ENCODE data around the gene MUC4. TPM values are rescaled to one million over a fixed set of nuclear protein-coding genes. Genes with fewer than 3 reads are reported as not detected.

The MUC4 gene
- total and polyA plus RNA-seq, 10 of the 15 experiments (the other 5 are each of a cell fraction or from before 2014, with no cell fraction given), result 0.02 to 0.46 (median 0.27) TPM; not detected in 4

DNA sequence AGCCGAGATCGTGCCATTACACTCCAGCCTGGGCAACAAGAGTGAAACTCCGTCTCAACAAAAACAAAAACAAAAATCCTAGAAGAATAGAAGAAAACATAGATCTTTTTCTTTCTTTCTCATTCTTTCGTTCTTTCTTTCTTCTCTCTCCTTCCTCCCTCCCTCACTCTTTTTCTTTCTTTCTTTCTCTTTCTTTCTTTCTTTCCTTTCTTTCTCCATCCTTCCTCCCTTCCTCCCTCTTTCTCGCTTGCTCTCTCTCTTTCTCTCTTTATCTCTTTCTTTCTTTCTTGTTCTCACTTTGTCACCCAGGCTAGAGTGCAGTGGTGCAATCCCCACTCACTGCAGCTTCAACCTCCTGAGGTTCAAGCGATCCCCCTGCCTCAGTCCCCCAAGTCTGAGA lies 33.8 kb upstream of the MUC4 start:
- RAD21 ChIA-PET (ENCODE audit: unreplicated experiment), result no interaction called here
- in situ Hi-C loops (cut with MboI), result loop anchor here (10.0 kb wide), 1 partner anchor 221 kb away; no protein-coding TSS in a partner anchor
- Histone ChIP-seq H3K4me2 (ENCODE audit: control insufficient read depth, insufficient read depth) (no peak overlapping the region), H3K9me3 (replicated peaks; ENCODE audit: control insufficient read depth, insufficient read depth, low read length) (no peaks in the 10 kb centered on the region), H3K4me3 (no peak overlapping the region), H3K9ac (ENCODE audit: control insufficient read depth, insufficient read depth, low read length) (no peak overlapping the region), H3K4me1 (ENCODE audit: control insufficient read depth, insufficient read depth, low read length) (no peaks in the 10 kb centered on the region), H3K79me2 (ENCODE audit: control insufficient read depth, insufficient read depth, low read length) (no peaks in the 10 kb centered on the region), H3K27ac (ENCODE audit: control insufficient read depth, insufficient read depth) (no peak overlapping the region), H3K36me3 (ENCODE audit: control insufficient read depth in 2 of 2, insufficient read depth in 2 of 2, low read length in 1 of 2) (no peaks in the 10 kb centered on the region), H2AFZ (ENCODE audit: control insufficient read depth, low read depth, low read length) (no peak overlapping the region), H4K20me1 (ENCODE audit: control insufficient read depth, insufficient read depth) (no peaks in the 10 kb centered on the region), H3K27me3 (replicated peaks in 1 of 2; ENCODE audit: control insufficient read depth in 2 of 2, insufficient read depth in 2 of 2, low read length in 1 of 2) (no peaks in the 10 kb centered on the region)
- intact Hi-C loops (cut with micrococcal nuclease; ENCODE audit: unreplicated experiment), result no loop called here
- CTCF ChIA-PET, result no interaction called here
- TF ChIP-seq, protein P1, sequence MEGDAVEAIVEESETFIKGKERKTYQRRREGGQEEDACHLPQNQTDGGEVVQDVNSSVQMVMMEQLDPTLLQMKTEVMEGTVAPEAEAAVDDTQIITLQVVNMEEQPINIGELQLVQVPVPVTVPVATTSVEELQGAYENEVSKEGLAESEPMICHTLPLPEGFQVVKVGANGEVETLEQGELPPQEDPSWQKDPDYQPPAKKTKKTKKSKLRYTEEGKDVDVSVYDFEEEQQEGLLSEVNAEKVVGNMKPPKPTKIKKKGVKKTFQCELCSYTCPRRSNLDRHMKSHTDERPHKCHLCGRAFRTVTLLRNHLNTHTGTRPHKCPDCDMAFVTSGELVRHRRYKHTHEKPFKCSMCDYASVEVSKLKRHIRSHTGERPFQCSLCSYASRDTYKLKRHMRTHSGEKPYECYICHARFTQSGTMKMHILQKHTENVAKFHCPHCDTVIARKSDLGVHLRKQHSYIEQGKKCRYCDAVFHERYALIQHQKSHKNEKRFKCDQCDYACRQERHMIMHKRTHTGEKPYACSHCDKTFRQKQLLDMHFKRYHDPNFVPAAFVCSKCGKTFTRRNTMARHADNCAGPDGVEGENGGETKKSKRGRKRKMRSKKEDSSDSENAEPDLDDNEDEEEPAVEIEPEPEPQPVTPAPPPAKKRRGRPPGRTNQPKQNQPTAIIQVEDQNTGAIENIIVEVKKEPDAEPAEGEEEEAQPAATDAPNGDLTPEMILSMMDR (IDR thresholded peaks at IDR 0.05 in 2 of 3, conservative IDR thresholded peaks at IDR 0.05 in 1 of 3; ENCODE audit: control insufficient read depth in 2 of 3, extremely low read depth in 1 of 3, insufficient read depth in 1 of 3, low read depth in 3 of 3, low read length in 3 of 3), result no peak
- no peak for TF ChIP-seq ZBED1 (IDR thresholded peaks at IDR 0.05; ENCODE audit: borderline replicate concordance)
- TF ChIP-seq, protein P2, sequence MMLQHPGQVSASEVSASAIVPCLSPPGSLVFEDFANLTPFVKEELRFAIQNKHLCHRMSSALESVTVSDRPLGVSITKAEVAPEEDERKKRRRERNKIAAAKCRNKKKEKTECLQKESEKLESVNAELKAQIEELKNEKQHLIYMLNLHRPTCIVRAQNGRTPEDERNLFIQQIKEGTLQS (IDR thresholded peaks at IDR 0.05; ENCODE audit: borderline replicate concordance, extremely low read depth, low read depth, low read length), result no peak
- FAIRE-seq (no peak), ATAC-seq (no peak), DNase-seq (ENCODE audit: low read depth, low spot score) (no peak)
- BruUV-seq (replicated peaks), result no TSS peak
- POLR2A ChIA-PET, result no interaction called here
- SMC1A ChIA-PET (ENCODE audit: uncharacterized antibody, unreplicated experiment), result no interaction called here
- WGBS (ENCODE audit: insufficient coverage, insufficient replicate concordance, low lambda C conversion rate, missing lambda C conversion rate), result 47% methylated on average over 6 of the region's 6 CpGs

DNA sequence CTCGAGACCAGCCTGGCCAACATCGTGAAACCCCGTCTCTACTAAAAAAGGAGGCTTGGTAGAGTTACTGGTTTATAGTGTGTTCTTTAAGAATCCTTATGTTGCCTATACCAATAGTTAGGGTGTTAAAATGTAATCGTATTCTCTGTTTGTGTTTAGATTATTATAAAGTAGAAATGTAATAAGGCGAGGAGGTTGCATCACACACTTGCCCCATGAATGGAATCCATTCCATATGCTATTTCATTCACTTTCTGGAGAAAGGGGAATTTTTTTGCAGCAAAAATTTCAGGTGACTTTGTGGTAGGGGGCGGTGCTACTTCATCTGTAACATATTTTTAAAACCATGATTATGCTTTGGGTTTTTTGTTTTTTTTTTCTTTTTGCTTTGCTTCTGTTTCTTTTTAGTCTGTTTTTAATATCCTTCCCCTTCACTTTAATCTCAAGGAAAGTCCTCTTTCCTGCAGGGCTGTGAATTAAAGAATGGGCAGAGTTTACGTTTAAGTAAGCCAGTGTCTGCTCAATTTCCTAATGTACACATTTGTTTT lies 33.0 kb upstream of the MUC4 start:
- in situ Hi-C loops (cut with MboI) (loop anchor here (10.0 kb wide), 1 partner anchor 220 kb away; no protein-coding TSS in a partner anchor), intact Hi-C loops (cut with micrococcal nuclease; ENCODE audit: unreplicated experiment) (no loop called here)
- no peaks in the 10 kb centered on the region for H4K20me1 ChIP-seq (ENCODE audit: control insufficient read depth, insufficient read depth)
- H3K9ac ChIP-seq (ENCODE audit: control insufficient read depth, insufficient read depth, low read length), result no peak overlapping the region
- no peak overlapping the region for H3K4me3 ChIP-seq
- H3K9me3 ChIP-seq (replicated peaks; ENCODE audit: control insufficient read depth, insufficient read depth, low read length), result no peaks in the 10 kb centered on the region; the same call in 2 of the 3 replicates
- no peak overlapping the region for H3K27ac ChIP-seq (ENCODE audit: control insufficient read depth, insufficient read depth)
- BruUV-seq (replicated peaks), result no TSS peak
- ChIA-PET CTCF (interaction anchor here (1.0 kb wide), 1 partner anchor 15 kb away, joined by 3 read pairs; no protein-coding TSS in a partner anchor), RAD21 (ENCODE audit: unreplicated experiment) (no interaction called here), SMC1A (ENCODE audit: uncharacterized antibody, unreplicated experiment) (interaction anchor here (0.8 kb wide), 1 partner anchor 8 kb away, joined by 3 read pairs; no protein-coding TSS in a partner anchor), POLR2A (no interaction called here)
- ATAC-seq (no peak), FAIRE-seq (no peak), DNase-seq (ENCODE audit: low read depth, low spot score) (no peak)
- peaks cover under 1% of the 10 kb centered on the region for H3K4me1 ChIP-seq (ENCODE audit: control insufficient read depth, insufficient read depth, low read length)
- no peaks in the 10 kb centered on the region for H3K27me3 ChIP-seq (replicated peaks in 1 of 2; ENCODE audit: control insufficient read depth in 2 of 2, insufficient read depth in 2 of 2, low read length in 1 of 2)
- H2AFZ ChIP-seq (ENCODE audit: control insufficient read depth, low read depth, low read length), result no peak overlapping the region
- WGBS (ENCODE audit: insufficient coverage, insufficient replicate concordance, low lambda C conversion rate, missing lambda C conversion rate), result 48% methylated on average over 7 of the region's 7 CpGs
- H3K79me2 ChIP-seq (ENCODE audit: control insufficient read depth, insufficient read depth, low read length), result no peaks in the 10 kb centered on the region
- TF ChIP-seq, protein P3, sequence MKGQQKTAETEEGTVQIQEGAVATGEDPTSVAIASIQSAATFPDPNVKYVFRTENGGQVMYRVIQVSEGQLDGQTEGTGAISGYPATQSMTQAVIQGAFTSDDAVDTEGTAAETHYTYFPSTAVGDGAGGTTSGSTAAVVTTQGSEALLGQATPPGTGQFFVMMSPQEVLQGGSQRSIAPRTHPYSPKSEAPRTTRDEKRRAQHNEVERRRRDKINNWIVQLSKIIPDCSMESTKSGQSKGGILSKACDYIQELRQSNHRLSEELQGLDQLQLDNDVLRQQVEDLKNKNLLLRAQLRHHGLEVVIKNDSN (IDR thresholded peaks at IDR 0.05; ENCODE audit: borderline replicate concordance, extremely low read length, insufficient read depth, low read depth, low read length), result no peak
- H3K4me2 ChIP-seq (ENCODE audit: control insufficient read depth, insufficient read depth), result no peak overlapping the region
- H3K36me3 ChIP-seq (ENCODE audit: control insufficient read depth in 2 of 2, insufficient read depth in 2 of 2, low read length in 1 of 2), result no peaks in the 10 kb centered on the region

All from GM12878 (cell line).